IMR-90 (cell line): ENCODE measurements around the gene UTF1. TPM values are rescaled to one million over a fixed set of nuclear protein-coding genes. Genes with fewer than 3 reads are reported as not detected.

Source experiments
- ATAC-seq: fragments of 200-7000 bp; cut with Tn5 transposase; 2 replicates; pipeline ENCODE4 v1.9.1; 2020; ENCODE audit warnings: low read depth, mild to moderate bottlenecking, moderate library complexity
- BruUV-seq: library from RNA; stranded (reverse); fragments of 400-500 nt; replicated peaks from 2 replicates; lab custom pipeline; 2021; lab: Mats Ljungman, UMichigan
- CTCF ChIA-PET: fragments of 300-600 bp; formaldehyde crosslinking; extraction: SDS; loops from one replicate; lab custom pipeline; 2021; ENCODE audit warnings: antibody characterized with exemption; lab: Yijun Ruan, JAX
- POLR2A ChIA-PET: fragments of 300-600 bp; sonication (Branson Sonifier 250); formaldehyde crosslinking; loops from one replicate; lab custom pipeline; 2022; ENCODE audit warnings: antibody characterized with exemption; ENCODE audit not compliant: unreplicated experiment; lab: Charles Lee
- DNase-seq: peaks from one replicate; pipeline ENCODE4 v3.0.0; 2013
- H2AFZ ChIP-seq: replicated peaks from 2 replicates; pipeline ENCODE3; 2013; ENCODE audit warnings: low read length, mild to moderate bottlenecking; ENCODE audit not compliant: poor library complexity
- H2AK5ac ChIP-seq: 2 replicates; pipeline ENCODE4 v1.6.1; 2013; ENCODE audit warnings: low read depth, low read length, inconsistent platforms
- H2AK9ac ChIP-seq: replicated peaks from 2 replicates; pipeline ENCODE3; 2013; ENCODE audit warnings: mild to moderate bottlenecking, low read depth, low read length, moderate library complexity; ENCODE audit not compliant: poor library complexity
- H2BK120ac ChIP-seq: 2 replicates; pipeline ENCODE4 v1.6.1; 2013; ENCODE audit warnings: low read depth, low read length, inconsistent platforms
- H2BK15ac ChIP-seq: 3 replicates; pipeline ENCODE4 v1.6.1; 2013; ENCODE audit warnings: low read depth, low read length, inconsistent platforms
- H2BK20ac ChIP-seq: 2 replicates; pipeline ENCODE4 v1.6.1; 2013; ENCODE audit warnings: low read depth, mild to moderate bottlenecking, inconsistent platforms, low read length, moderate library complexity
- H2BK5ac ChIP-seq: 2 replicates; pipeline ENCODE4 v1.6.1; 2013; ENCODE audit warnings: mild to moderate bottlenecking, low read depth, low read length, inconsistent platforms; ENCODE audit not compliant: poor library complexity, severe bottlenecking
- H3K14ac ChIP-seq: replicated peaks from 2 replicates; pipeline ENCODE4 v1.6.1; 2013; ENCODE audit warnings: low read depth, low read length, inconsistent platforms
- H3K18ac ChIP-seq: 2 replicates; pipeline ENCODE4 v1.6.1; 2013; ENCODE audit warnings: low read depth, low read length, control low read depth
- H3K23ac ChIP-seq: 2 replicates; pipeline ENCODE4 v1.6.1; 2013; ENCODE audit warnings: low read depth, low read length, inconsistent platforms
- H3K27ac ChIP-seq: 2 replicates; pipeline ENCODE4 v1.5.1; 2013; ENCODE audit warnings: mild to moderate bottlenecking, control low read depth, low read length; ENCODE audit not compliant: insufficient read depth
- H3K27me3 ChIP-seq: 2 replicates; pipeline ENCODE4 v1.6.1; 2013; ENCODE audit warnings: low read length; ENCODE audit not compliant: control insufficient read depth, insufficient read depth
- H3K36me3 ChIP-seq: 2 replicates; pipeline ENCODE4 v1.6.1; 2013; ENCODE audit warnings: low read length, mixed read lengths; ENCODE audit not compliant: control insufficient read depth, insufficient read depth
- H3K4ac ChIP-seq: 2 replicates; pipeline ENCODE4 v1.6.1; 2013; ENCODE audit warnings: low read depth, low read length, inconsistent platforms
- H3K4me1 ChIP-seq: 2 replicates; pipeline ENCODE4 v1.6.1; 2013; ENCODE audit warnings: low read length, mixed read lengths; ENCODE audit not compliant: control insufficient read depth, insufficient read depth
- H3K4me2 ChIP-seq: 2 replicates; pipeline ENCODE4 v1.6.1; 2013; ENCODE audit warnings: low read depth, mild to moderate bottlenecking, control low read depth, low read length, moderate library complexity
- H3K4me3 ChIP-seq: 2 replicates; pipeline ENCODE4 v1.5.1; 2013; ENCODE audit warnings: low read depth, mild to moderate bottlenecking, control low read depth, low read length, moderate library complexity; ENCODE audit not compliant: insufficient read depth
- H3K56ac ChIP-seq: 2 replicates; pipeline ENCODE4 v1.6.1; 2013; ENCODE audit warnings: low read length, inconsistent platforms; ENCODE audit not compliant: insufficient read depth; ENCODE audit errors: extremely low read depth
- H3K79me1 ChIP-seq, 2 experiments: 2 replicates each; pipeline ENCODE4 v1.6.1; 2013; ENCODE audit warnings: low read length in 2 of 2, inconsistent platforms in 1 of 2, low read depth in 1 of 2
- H3K9ac ChIP-seq: 2 replicates; pipeline ENCODE4 v1.6.1; 2013; ENCODE audit warnings: low read depth, low read length, control low read depth
- H3K9me1 ChIP-seq: 2 replicates; pipeline ENCODE4 v1.6.1; 2013; ENCODE audit warnings: low read length, inconsistent platforms; ENCODE audit not compliant: insufficient read depth
- H3K9me3 ChIP-seq: 2 replicates; pipeline ENCODE4 v1.6.1; 2013; ENCODE audit warnings: low read length; ENCODE audit not compliant: control insufficient read depth, insufficient read depth
- H4K20me1 ChIP-seq: 2 replicates; pipeline ENCODE4 v1.6.1; 2013; ENCODE audit warnings: low read length, inconsistent platforms; ENCODE audit not compliant: insufficient read depth
- H4K5ac ChIP-seq: 2 replicates; pipeline ENCODE4 v1.6.1; 2013; ENCODE audit warnings: mild to moderate bottlenecking, low read depth, low read length, control low read depth
- H4K8ac ChIP-seq, 2 experiments: 2 replicates each; pipeline ENCODE4 v1.6.1; 2013; ENCODE audit warnings: low read depth in 2 of 2, low read length in 2 of 2, control low read depth in 1 of 2, inconsistent platforms in 1 of 2
- H4K91ac ChIP-seq: 2 replicates; pipeline ENCODE4 v1.6.1; 2013; ENCODE audit warnings: low read depth, low read length, inconsistent platforms; ENCODE audit not compliant: insufficient read depth
- BHLHE40 ChIP-seq: fragments of 150-350 bp; IDR thresholded peaks from 2 replicates; pipeline ENCODE4 v1.6.1; 2016; ENCODE audit warnings: mild to moderate bottlenecking, low read depth, low read length
- CEBPB ChIP-seq: IDR thresholded peaks from 2 replicates; pipeline ENCODE4 v1.6.1; 2012; ENCODE audit warnings: low read depth, low read length, improper control_type of control experiment
- CHD1 ChIP-seq: IDR thresholded peaks from 2 replicates; pipeline ENCODE4 v1.6.1; 2012; ENCODE audit warnings: low read depth, low read length, improper control_type of control experiment
- CTCF ChIP-seq: conservative IDR thresholded peaks from 2 replicates; pipeline ENCODE4 v1.5.1; 2012; ENCODE audit warnings: mild to moderate bottlenecking, low read depth, low read length, improper control_type of control experiment
- ELK1 ChIP-seq: fragments of 150-350 bp; IDR thresholded peaks from 2 replicates; pipeline ENCODE4 v1.6.1; 2016; ENCODE audit warnings: low read depth, mild to moderate bottlenecking, low read length, moderate library complexity, borderline replicate concordance
- FOS ChIP-seq: fragments of 150-350 bp; IDR thresholded peaks from 2 replicates; pipeline ENCODE4 v1.6.1; 2016; ENCODE audit warnings: low read depth, low read length
- MAFK ChIP-seq: IDR thresholded peaks from 2 replicates; pipeline ENCODE4 v1.6.1; 2012; ENCODE audit warnings: low read depth, low read length, improper control_type of control experiment
- MXI1 ChIP-seq: IDR thresholded peaks from 2 replicates; pipeline ENCODE4 v1.6.1; 2012; ENCODE audit warnings: low read depth, mild to moderate bottlenecking, low read length, moderate library complexity, borderline replicate concordance
- NFE2L2 ChIP-seq: fragments of 150-350 bp; IDR thresholded peaks from 2 replicates; pipeline ENCODE4 v1.6.1; 2016; ENCODE audit warnings: low read depth, mild to moderate bottlenecking, low read length
- POLR2A ChIP-seq: IDR thresholded peaks from 2 replicates; pipeline ENCODE4 v1.6.1; 2012; ENCODE audit warnings: mild to moderate bottlenecking, low read depth, low read length
- RAD21 ChIP-seq: IDR thresholded peaks from 2 replicates; pipeline ENCODE4 v1.6.1; 2012; ENCODE audit warnings: low read length, improper control_type of control experiment
- RCOR1 ChIP-seq: IDR thresholded peaks from 2 replicates; pipeline ENCODE4 v1.6.1; 2012; ENCODE audit warnings: mild to moderate bottlenecking, low read length, improper control_type of control experiment; ENCODE audit not compliant: insufficient replicate concordance
- RFX5 ChIP-seq: IDR thresholded peaks from 2 replicates; pipeline ENCODE4 v1.8.0; 2012; ENCODE audit warnings: low read depth, mild to moderate bottlenecking, low read length, moderate library complexity
- USF2 ChIP-seq: fragments of 150-350 bp; IDR thresholded peaks from 2 replicates; pipeline ENCODE4 v1.6.1; 2017; ENCODE audit warnings: mild to moderate bottlenecking, antibody characterized with exemption, low read length, low read depth
- WGBS, 2 experiments: methylation state at CpG; one replicate each; pipeline versions ENCODE4 v1.1.5 to v1.1.7; 2013; ENCODE audit warnings: missing lambda C conversion rate in 2 of 2; ENCODE audit not compliant: insufficient read length in 1 of 2; ENCODE audit errors: extremely low coverage in 2 of 2; 5-methylcytosine and 5-hydroxymethylcytosine counted together
- dilution Hi-C: fragments of 300-500 bp; cut with HindIII; formaldehyde crosslinking; loops from one replicate; pipeline ENCODE4 v1.14.3; 2018; ENCODE audit warnings: low sequenced_read_pairs; ENCODE audit not compliant: unreplicated experiment
- in situ Hi-C: fragments of 300-500 bp; cut with MboI; formaldehyde crosslinking; loops from 3 replicates; pipeline ENCODE4 v1.14.3; 2019; ENCODE audit warnings: low sequenced_read_pairs, inconsistent platforms, mixed read lengths
- intact Hi-C: fragments of 100-400 bp; cut with micrococcal nuclease; formaldehyde crosslinking; loops from 2 replicates; pipeline ENCODE4 v1.10.0; 2022
- polyA plus RNA-seq, 3 experiments: library from polyadenylated mRNA; depleted of rRNA; stranded (reverse); fragments of >200 nt; gene quantifications; 2 replicates each; pipeline ENCODE4 v1.2.3, GENCODE V29; 2012; ENCODE audit warnings: low replicate concordance in 1 of 3
- total RNA-seq: library from RNA; depleted of rRNA; stranded (reverse); fragments of >200 nt; gene quantifications from 2 replicates; pipeline ENCODE4 v1.2.3, GENCODE V29; 2012

The UTF1 gene
- total and polyA plus RNA-seq, 2 of the 4 experiments (the other 2 are of a cell fraction) = not detected

- H3K9me1 ChIP-seq = 0 out of 2 replicates have a peak, but pooled peaks cover 4% of the 10 kb centered on the region
- 82% methylated on average over 4 of the region's 26 CpGs; no CpG with 5 or more reads in 1 of the 2 experiments for WGBS, 2 experiments
- dilution Hi-C loops = no loop called here
- no peak overlapping the region for H3K9ac ChIP-seq
- no peak overlapping the region for H3K23ac ChIP-seq
- no peak overlapping the region for H3K4me2 ChIP-seq
- intact Hi-C loops = no loop called here
- in situ Hi-C loops = loop anchor here (25.0 kb wide), 1 partner anchor 613 kb away; no protein-coding TSS in a partner anchor
- no TSS peak for BruUV-seq
- no peak overlapping the region for H2BK120ac ChIP-seq
- no peak overlapping the region for H3K27ac ChIP-seq
- H2BK15ac ChIP-seq = no peak overlapping the region
- H3K79me1 ChIP-seq = peaks cover 0 to 3% of the 10 kb centered on the region in 2 experiments; a peak in 1 of 4 replicates
- CTCF ChIA-PET = no interaction called here
- H3K18ac ChIP-seq = no peak overlapping the region
- no peak overlapping the region for H4K8ac ChIP-seq
- no peak overlapping the region for H3K14ac ChIP-seq
- H3K4me3 ChIP-seq = no peak overlapping the region
- POLR2A ChIA-PET = no interaction called here
- H3K9me3 ChIP-seq = no peaks in the 10 kb centered on the region
- no peak overlapping the region for H3K56ac ChIP-seq
- H3K36me3 ChIP-seq = peaks cover 9% of the 10 kb centered on the region; the same call in 1 of the 2 replicates
- no peak overlapping the region for H4K5ac ChIP-seq
- H4K20me1 ChIP-seq = peaks cover 7% of the 10 kb centered on the region; the same call in 1 of the 2 replicates
- H2AK9ac ChIP-seq = no peak overlapping the region
- H3K27me3 ChIP-seq = peaks cover 9% of the 10 kb centered on the region
- H3K4ac ChIP-seq = no peak overlapping the region
- no peak overlapping the region for H2BK20ac ChIP-seq
- no peak for ATAC-seq
- H4K91ac ChIP-seq = no peak overlapping the region
- no peak for DNase-seq
- peaks cover 10% of the 10 kb centered on the region for H3K4me1 ChIP-seq
- H2BK5ac ChIP-seq = no peak overlapping the region
- H2AK5ac ChIP-seq = no peak overlapping the region
- no peak overlapping the region for H2AFZ ChIP-seq
- TF ChIP-seq CTCF (no peak), CEBPB (no peak), FOS (no peak), RFX5 (no peak), RCOR1 (no peak), POLR2A (no peak), BHLHE40 (no peak), NFE2L2 (no peak), ELK1 (no peak), RAD21 (no peak), MAFK (no peak), USF2 (no peak), CHD1 (no peak), MXI1 (no peak)
These were observed 45.0 kb downstream of the UTF1 start for GRCh38 chr10:133274751-133275683.
